ENCODE measurements around the gene CDKN2B-AS1. TPM values are rescaled to one million over a fixed set of nuclear protein-coding genes. Genes with fewer than 3 reads are reported as not detected.

The CDKN2B-AS1 gene
- total and polyA plus RNA-seq, 2 of the 13 experiments (the other 11 are each of a cell fraction or from before 2014, with no cell fraction given), result 0.64 to 2.3 TPM

DNA sequence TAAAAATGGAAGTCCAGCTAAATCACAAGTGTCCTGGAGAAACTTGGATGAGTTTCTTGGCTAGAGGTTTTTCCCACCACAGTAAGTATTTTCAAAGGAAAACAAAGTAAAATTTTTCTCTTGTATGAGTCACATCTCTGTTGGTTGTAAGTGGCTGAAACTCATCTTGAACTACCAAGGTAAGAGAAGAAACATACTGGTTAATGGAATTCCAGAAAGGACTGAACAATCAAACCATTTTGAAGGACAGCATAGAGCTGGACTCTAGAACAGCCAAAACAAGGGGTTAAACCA, 117.3 kb downstream of the CDKN2B-AS1 start (continued):
- TF ChIP-seq, protein P1, sequence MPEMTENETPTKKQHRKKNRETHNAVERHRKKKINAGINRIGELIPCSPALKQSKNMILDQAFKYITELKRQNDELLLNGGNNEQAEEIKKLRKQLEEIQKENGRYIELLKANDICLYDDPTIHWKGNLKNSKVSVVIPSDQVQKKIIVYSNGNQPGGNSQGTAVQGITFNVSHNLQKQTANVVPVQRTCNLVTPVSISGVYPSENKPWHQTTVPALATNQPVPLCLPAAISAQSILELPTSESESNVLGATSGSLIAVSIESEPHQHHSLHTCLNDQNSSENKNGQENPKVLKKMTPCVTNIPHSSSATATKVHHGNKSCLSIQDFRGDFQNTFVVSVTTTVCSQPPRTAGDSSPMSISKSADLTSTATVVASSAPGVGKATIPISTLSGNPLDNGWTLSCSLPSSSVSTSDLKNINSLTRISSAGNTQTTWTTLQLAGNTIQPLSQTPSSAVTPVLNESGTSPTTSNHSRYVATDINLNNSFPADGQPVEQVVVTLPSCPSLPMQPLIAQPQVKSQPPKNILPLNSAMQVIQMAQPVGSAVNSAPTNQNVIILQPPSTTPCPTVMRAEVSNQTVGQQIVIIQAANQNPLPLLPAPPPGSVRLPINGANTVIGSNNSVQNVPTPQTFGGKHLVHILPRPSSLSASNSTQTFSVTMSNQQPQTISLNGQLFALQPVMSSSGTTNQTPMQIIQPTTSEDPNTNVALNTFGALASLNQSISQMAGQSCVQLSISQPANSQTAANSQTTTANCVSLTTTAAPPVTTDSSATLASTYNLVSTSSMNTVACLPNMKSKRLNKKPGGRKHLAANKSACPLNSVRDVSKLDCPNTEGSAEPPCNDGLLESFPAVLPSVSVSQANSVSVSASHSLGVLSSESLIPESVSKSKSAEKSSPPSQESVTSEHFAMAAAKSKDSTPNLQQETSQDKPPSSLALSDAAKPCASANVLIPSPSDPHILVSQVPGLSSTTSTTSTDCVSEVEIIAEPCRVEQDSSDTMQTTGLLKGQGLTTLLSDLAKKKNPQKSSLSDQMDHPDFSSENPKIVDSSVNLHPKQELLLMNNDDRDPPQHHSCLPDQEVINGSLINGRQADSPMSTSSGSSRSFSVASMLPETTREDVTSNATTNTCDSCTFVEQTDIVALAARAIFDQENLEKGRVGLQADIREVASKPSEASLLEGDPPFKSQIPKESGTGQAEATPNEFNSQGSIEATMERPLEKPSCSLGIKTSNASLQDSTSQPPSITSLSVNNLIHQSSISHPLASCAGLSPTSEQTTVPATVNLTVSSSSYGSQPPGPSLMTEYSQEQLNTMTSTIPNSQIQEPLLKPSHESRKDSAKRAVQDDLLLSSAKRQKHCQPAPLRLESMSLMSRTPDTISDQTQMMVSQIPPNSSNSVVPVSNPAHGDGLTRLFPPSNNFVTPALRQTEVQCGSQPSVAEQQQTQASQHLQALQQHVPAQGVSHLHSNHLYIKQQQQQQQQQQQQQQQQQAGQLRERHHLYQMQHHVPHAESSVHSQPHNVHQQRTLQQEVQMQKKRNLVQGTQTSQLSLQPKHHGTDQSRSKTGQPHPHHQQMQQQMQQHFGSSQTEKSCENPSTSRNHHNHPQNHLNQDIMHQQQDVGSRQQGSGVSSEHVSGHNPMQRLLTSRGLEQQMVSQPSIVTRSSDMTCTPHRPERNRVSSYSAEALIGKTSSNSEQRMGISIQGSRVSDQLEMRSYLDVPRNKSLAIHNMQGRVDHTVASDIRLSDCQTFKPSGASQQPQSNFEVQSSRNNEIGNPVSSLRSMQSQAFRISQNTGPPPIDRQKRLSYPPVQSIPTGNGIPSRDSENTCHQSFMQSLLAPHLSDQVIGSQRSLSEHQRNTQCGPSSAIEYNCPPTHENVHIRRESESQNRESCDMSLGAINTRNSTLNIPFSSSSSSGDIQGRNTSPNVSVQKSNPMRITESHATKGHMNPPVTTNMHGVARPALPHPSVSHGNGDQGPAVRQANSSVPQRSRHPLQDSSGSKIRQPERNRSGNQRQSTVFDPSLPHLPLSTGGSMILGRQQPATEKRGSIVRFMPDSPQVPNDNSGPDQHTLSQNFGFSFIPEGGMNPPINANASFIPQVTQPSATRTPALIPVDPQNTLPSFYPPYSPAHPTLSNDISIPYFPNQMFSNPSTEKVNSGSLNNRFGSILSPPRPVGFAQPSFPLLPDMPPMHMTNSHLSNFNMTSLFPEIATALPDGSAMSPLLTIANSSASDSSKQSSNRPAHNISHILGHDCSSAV (CRISPR knock-in tag; IDR thresholded peaks at IDR 0.05; ENCODE audit: borderline replicate concordance), result no peak
- TF ChIP-seq ZNF446 (CRISPR knock-in tag; IDR thresholded peaks at IDR 0.05), result no peak
- TF ChIP-seq MIER2 (CRISPR knock-in tag; IDR thresholded peaks at IDR 0.05), result no peak
- TF ChIP-seq, protein P2, sequence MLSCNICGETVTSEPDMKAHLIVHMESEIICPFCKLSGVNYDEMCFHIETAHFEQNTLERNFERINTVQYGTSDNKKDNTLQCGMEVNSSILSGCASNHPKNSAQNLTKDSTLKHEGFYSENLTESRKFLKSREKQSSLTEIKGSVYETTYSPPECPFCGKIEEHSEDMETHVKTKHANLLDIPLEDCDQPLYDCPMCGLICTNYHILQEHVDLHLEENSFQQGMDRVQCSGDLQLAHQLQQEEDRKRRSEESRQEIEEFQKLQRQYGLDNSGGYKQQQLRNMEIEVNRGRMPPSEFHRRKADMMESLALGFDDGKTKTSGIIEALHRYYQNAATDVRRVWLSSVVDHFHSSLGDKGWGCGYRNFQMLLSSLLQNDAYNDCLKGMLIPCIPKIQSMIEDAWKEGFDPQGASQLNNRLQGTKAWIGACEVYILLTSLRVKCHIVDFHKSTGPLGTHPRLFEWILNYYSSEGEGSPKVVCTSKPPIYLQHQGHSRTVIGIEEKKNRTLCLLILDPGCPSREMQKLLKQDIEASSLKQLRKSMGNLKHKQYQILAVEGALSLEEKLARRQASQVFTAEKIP (CRISPR knock-in tag; IDR thresholded peaks at IDR 0.05; ENCODE audit: borderline replicate concordance), result no peak
- no peak for TF ChIP-seq ZNF761 (CRISPR knock-in tag; conservative IDR thresholded peaks at IDR 0.05)

All from HepG2 (cell line).